ENCODE data around the gene BTBD16. TPM values are rescaled to one million over a fixed set of nuclear protein-coding genes. Genes with fewer than 3 reads are reported as not detected.

The BTBD16 gene
- total RNA-seq, 4 donors from 2014 or later, result 0.85 to 10.2 (median 5.1) TPM

- Histone ChIP-seq H3K36me3 (peaks cover 60% of the 10 kb centered on the region), H3K27me3 (no peaks in the 10 kb centered on the region), H3K4me3 (no peak overlapping the region), H3K9me3 (no peaks in the 10 kb centered on the region), H3K4me1 (no peaks in the 10 kb centered on the region), H3K27ac (no peak overlapping the region)
- 90% methylated on average over 25 of the region's 25 CpGs for WGBS
- TF ChIP-seq EP300 (IDR thresholded peaks at IDR 0.05), result no peak
- no peak for TF ChIP-seq POLR2AphosphoS5 (IDR thresholded peaks at IDR 0.05)
- no peak for TF ChIP-seq POLR2A (IDR thresholded peaks at IDR 0.05)
- TF ChIP-seq CTCF (IDR thresholded peaks at IDR 0.05), result no peak
- DNase-seq (ENCODE audit: low spot score in 2 of 2), result peak in 1 of 2 donors; percentile 50
These were observed 22.5 kb upstream of the BTBD16 start for GRCh38 chr10:122248356-122249302.

GRCh38 chr10:122249303-122249850 is 21.7 kb upstream of the BTBD16 start:
- Histone ChIP-seq H3K9me3 (no peaks in the 10 kb centered on the region), H3K27ac (no peak overlapping the region), H3K4me1 (no peaks in the 10 kb centered on the region), H3K4me3 (no peak overlapping the region), H3K27me3 (no peaks in the 10 kb centered on the region), H3K36me3 (peaks cover 58% of the 10 kb centered on the region)
- no peak for TF ChIP-seq POLR2A (IDR thresholded peaks at IDR 0.05)
- TF ChIP-seq POLR2AphosphoS5 (IDR thresholded peaks at IDR 0.05), result no peak
- TF ChIP-seq EP300 (IDR thresholded peaks at IDR 0.05), result no peak
- no peak for TF ChIP-seq CTCF (IDR thresholded peaks at IDR 0.05)
- peak in 1 of 2 donors; percentile 35 for DNase-seq (ENCODE audit: low spot score in 2 of 2)
- 86% methylated on average over 11 of the region's 11 CpGs for WGBS

GRCh38 chr10:122249991-122250750 is 20.9 kb upstream of the BTBD16 start:
- no peak overlapping the region for H3K27ac ChIP-seq
- no peak for TF ChIP-seq POLR2AphosphoS5 (IDR thresholded peaks at IDR 0.05)
- no peak for TF ChIP-seq CTCF (IDR thresholded peaks at IDR 0.05)
- TF ChIP-seq EP300 (IDR thresholded peaks at IDR 0.05), result no peak
- no peak for TF ChIP-seq POLR2A (IDR thresholded peaks at IDR 0.05)
- peak in 1 of 2 donors; percentile 53 for DNase-seq (ENCODE audit: low spot score in 2 of 2)
- H3K27me3 ChIP-seq, result no peaks in the 10 kb centered on the region
- 82% methylated on average over 5 of the region's 10 CpGs for WGBS
- H3K4me3 ChIP-seq, result no peak overlapping the region
- H3K9me3 ChIP-seq, result no peaks in the 10 kb centered on the region
- H3K36me3 ChIP-seq, result peaks cover 50% of the 10 kb centered on the region
- H3K4me1 ChIP-seq, result no peaks in the 10 kb centered on the region

GRCh38 chr10:122251459-122252255 is 19.4 kb upstream of the BTBD16 start:
- Histone ChIP-seq H3K4me3 (no peak overlapping the region), H3K27me3 (no peaks in the 10 kb centered on the region), H3K36me3 (peaks cover 49% of the 10 kb centered on the region), H3K4me1 (no peaks in the 10 kb centered on the region), H3K9me3 (no peaks in the 10 kb centered on the region), H3K27ac (no peak overlapping the region)
- TF ChIP-seq POLR2A (IDR thresholded peaks at IDR 0.05) (no peak), EP300 (IDR thresholded peaks at IDR 0.05) (no peak), POLR2AphosphoS5 (IDR thresholded peaks at IDR 0.05) (no peak), CTCF (IDR thresholded peaks at IDR 0.05) (no peak)
- 93% methylated on average over 11 of the region's 11 CpGs for WGBS
- DNase-seq (ENCODE audit: low spot score in 2 of 2), result peak in 1 of 2 donors; percentile 53
